PC-9 (cell line): ENCODE results near the gene C1orf87. TPM values are rescaled to one million over a fixed set of nuclear protein-coding genes. Genes with fewer than 3 reads are reported as not detected.

ENCODE experiments used
- BruUV-seq: library from RNA; stranded (reverse); fragments of 400-500 nt; replicated peaks from 2 replicates; lab custom pipeline; 2021; lab: Mats Ljungman, UMichigan
- CTCF ChIA-PET: fragments of 300-600 bp; sonication (Branson Sonifier 250); formaldehyde crosslinking; loops from one replicate; lab custom pipeline; 2022; ENCODE audit warnings: antibody characterized with exemption; lab: Charles Lee
- POLR2A ChIA-PET: fragments of 300-600 bp; sonication (Branson Sonifier 250); formaldehyde crosslinking; loops from one replicate; lab custom pipeline; 2022; ENCODE audit warnings: antibody characterized with exemption; ENCODE audit not compliant: unreplicated experiment; lab: Charles Lee
- DNase-seq, 2 experiments: peaks; one replicate each; pipeline versions ENCODE4 v3.0.0 to v3.0.0-alpha.2; 2015 to 2022; ENCODE audit warnings: mixed read lengths in 1 of 2
- H2AFZ ChIP-seq: fragments of 200-600 bp; sonication (generic); 2 replicates; pipeline ENCODE4 v1.8.1; 2017; ENCODE audit warnings: antibody characterized with exemption
- H3F3A ChIP-seq: fragments of 200-600 bp; sonication (generic); 2 replicates; pipeline ENCODE4 v1.8.1; 2017; ENCODE audit warnings: antibody characterized with exemption, mild to moderate bottlenecking, low read depth; ENCODE audit not compliant: insufficient read depth
- H3K27ac ChIP-seq: fragments of 200-600 bp; sonication (generic); 2 replicates; pipeline ENCODE4 v1.6.1; 2016; ENCODE audit warnings: mixed run types
- H3K27me3 ChIP-seq: fragments of 200-600 bp; sonication (generic); 2 replicates; pipeline ENCODE4 v1.6.1; 2016; ENCODE audit warnings: low read depth, mixed run types; ENCODE audit not compliant: insufficient read depth
- H3K36me3 ChIP-seq: fragments of 200-600 bp; sonication (generic); 2 replicates; pipeline ENCODE4 v1.6.1; 2016; ENCODE audit warnings: low read depth, mixed run types
- H3K4me1 ChIP-seq: fragments of 200-600 bp; sonication (generic); replicated peaks from 2 replicates; pipeline ENCODE4 v1.6.1; 2016; ENCODE audit warnings: mixed run types; ENCODE audit not compliant: insufficient read depth
- H3K4me2 ChIP-seq: fragments of 200-600 bp; sonication (generic); 2 replicates; pipeline ENCODE4 v1.6.1; 2017; ENCODE audit warnings: mixed run types
- H3K4me3 ChIP-seq: fragments of 200-600 bp; sonication (generic); 2 replicates; pipeline ENCODE4 v1.6.1; 2016; ENCODE audit warnings: mixed run types
- H3K79me2 ChIP-seq: fragments of 200-600 bp; sonication (generic); 2 replicates; pipeline ENCODE4 v1.6.1; 2017; ENCODE audit warnings: low read depth, mixed run types
- H3K9me2 ChIP-seq: fragments of 200-600 bp; sonication (generic); 2 replicates; pipeline ENCODE4 v1.8.1; 2017; ENCODE audit warnings: mild to moderate bottlenecking; ENCODE audit not compliant: insufficient read depth
- H3K9me3 ChIP-seq: fragments of 200-600 bp; sonication (generic); 2 replicates; pipeline ENCODE4 v1.8.1; 2016; ENCODE audit warnings: low read depth; ENCODE audit not compliant: insufficient read depth
- H4K20me1 ChIP-seq: fragments of 200-600 bp; sonication (generic); 2 replicates; pipeline ENCODE4 v1.8.1; 2017; ENCODE audit not compliant: insufficient read depth
- EZH2 ChIP-seq: fragments of 200-600 bp; sonication (generic); IDR thresholded peaks from 2 replicates; pipeline ENCODE4 v1.8.0; 2017; ENCODE audit warnings: antibody characterized with exemption, low read depth
- intact Hi-C: fragments of 100-400 bp; cut with micrococcal nuclease; formaldehyde crosslinking; loops from one replicate; pipeline ENCODE4 v1.10.0; 2022; ENCODE audit not compliant: unreplicated experiment
- total RNA-seq: library from RNA; stranded (reverse); gene quantifications from 2 replicates; pipeline ENCODE4 v1.2.3, GENCODE V29; 2021
- TF ChIP-seq, protein P1 (sequence below): fragments of 200-600 bp; sonication (generic); conservative IDR thresholded peaks from 2 replicates; pipeline ENCODE4 v1.6.1; 2017; ENCODE audit warnings: mixed run types, antibody characterized with exemption, mild to moderate bottlenecking, moderate library complexity

C1orf87 gene
- total RNA-seq, 1 experiment from 2014 or later = not detected

DNA sequence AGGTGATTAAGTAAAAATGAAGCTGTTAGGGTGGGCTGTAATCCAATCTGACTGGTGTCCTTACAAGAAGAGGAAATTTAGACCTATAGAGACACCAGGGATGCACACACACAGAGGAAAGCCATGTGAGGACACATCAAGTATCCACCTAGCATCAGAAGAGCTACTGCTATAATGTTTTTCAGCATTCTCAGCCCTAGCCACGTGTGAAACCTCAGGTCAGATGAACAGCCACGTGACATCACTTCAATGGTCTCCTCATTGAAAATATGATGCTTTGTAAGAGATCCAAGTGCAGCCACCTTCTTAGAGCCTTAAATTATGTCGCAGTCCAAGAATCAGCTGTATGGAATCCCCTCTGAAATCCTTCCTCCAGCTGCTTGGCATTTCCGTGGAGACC lies 65.1 kb downstream of the C1orf87 start:
- Histone ChIP-seq H3K4me1 (no peaks in the 10 kb centered on the region), H3K79me2 (no peaks in the 10 kb centered on the region), H3K27ac (no peak overlapping the region), H3K36me3 (no peaks in the 10 kb centered on the region), H2AFZ (no peak overlapping the region), H3K9me2 (0 out of 2 replicates have a peak, but pooled peaks cover 6% of the 10 kb centered on the region), H4K20me1 (no peaks in the 10 kb centered on the region), H3K27me3 (no peaks in the 10 kb centered on the region), H3K4me2 (no peak overlapping the region), H3K9me3 (no peaks in the 10 kb centered on the region; the same call in 1 of the 2 replicates), H3K4me3 (no peak overlapping the region), H3F3A (no peaks in the 10 kb centered on the region)
- DNase-seq = no peak
- no TSS peak for BruUV-seq
- intact Hi-C loops = no loop called here
- ChIA-PET POLR2A (no interaction called here), CTCF (no interaction called here)
- no peak for TF ChIP-seq EZH2
- TF ChIP-seq, protein P1, sequence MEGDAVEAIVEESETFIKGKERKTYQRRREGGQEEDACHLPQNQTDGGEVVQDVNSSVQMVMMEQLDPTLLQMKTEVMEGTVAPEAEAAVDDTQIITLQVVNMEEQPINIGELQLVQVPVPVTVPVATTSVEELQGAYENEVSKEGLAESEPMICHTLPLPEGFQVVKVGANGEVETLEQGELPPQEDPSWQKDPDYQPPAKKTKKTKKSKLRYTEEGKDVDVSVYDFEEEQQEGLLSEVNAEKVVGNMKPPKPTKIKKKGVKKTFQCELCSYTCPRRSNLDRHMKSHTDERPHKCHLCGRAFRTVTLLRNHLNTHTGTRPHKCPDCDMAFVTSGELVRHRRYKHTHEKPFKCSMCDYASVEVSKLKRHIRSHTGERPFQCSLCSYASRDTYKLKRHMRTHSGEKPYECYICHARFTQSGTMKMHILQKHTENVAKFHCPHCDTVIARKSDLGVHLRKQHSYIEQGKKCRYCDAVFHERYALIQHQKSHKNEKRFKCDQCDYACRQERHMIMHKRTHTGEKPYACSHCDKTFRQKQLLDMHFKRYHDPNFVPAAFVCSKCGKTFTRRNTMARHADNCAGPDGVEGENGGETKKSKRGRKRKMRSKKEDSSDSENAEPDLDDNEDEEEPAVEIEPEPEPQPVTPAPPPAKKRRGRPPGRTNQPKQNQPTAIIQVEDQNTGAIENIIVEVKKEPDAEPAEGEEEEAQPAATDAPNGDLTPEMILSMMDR = no peak

DNA sequence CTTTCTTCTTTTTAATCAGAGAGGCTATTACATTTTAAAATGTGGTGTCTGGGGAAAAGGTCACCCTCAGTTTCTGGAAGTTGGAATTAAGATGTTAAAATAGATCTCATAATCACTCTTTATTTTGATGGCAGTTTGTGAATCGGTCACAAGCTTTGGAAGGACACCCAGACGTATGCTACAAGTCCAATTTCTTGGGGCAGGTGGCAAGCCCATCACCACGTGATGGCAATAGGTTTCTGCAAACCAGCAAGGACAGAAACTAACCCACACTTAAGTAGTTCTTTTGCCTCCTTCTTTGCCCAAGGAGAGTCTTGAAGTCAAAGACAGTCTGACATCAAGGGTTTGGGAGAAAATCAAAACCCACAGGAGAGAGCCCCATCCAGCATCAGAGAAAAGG lies 72.9 kb downstream of the C1orf87 start:
- H3F3A ChIP-seq = no peaks in the 10 kb centered on the region
- no peak overlapping the region for H2AFZ ChIP-seq
- no peak overlapping the region for H3K4me3 ChIP-seq
- TF ChIP-seq, protein P1 = no peak
- TF ChIP-seq EZH2 = no peak
- H3K9me3 ChIP-seq = no peaks in the 10 kb centered on the region
- no peaks in the 10 kb centered on the region for H3K79me2 ChIP-seq
- no peak overlapping the region for H3K4me2 ChIP-seq
- POLR2A ChIA-PET = no interaction called here
- CTCF ChIA-PET = no interaction called here
- no peaks in the 10 kb centered on the region for H3K36me3 ChIP-seq
- no peaks in the 10 kb centered on the region for H3K9me2 ChIP-seq
- no peaks in the 10 kb centered on the region for H3K4me1 ChIP-seq
- no peak for DNase-seq
- intact Hi-C loops = no loop called here
- no peaks in the 10 kb centered on the region for H4K20me1 ChIP-seq
- BruUV-seq = no TSS peak
- no peaks in the 10 kb centered on the region for H3K27me3 ChIP-seq
- H3K27ac ChIP-seq = no peak overlapping the region

DNA sequence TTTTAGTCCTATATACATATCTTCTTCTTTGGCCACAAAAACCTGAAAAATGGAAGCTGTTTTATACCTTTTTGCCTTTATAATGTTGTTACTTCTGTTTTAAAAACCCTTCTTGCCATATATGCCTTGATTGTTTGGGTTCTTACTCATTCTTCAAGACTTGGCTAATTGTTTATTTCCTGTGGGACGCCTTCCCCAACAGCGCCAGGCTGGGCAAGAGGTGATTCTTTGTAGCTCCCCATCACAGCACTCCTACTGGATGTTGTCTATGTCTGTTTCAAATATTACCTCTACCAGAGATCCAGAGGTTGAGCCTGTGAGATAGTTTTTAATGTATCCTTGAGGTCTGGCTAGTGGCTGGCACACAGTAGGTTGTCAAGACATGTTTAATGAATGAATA lies 73.8 kb downstream of the C1orf87 start:
- Histone ChIP-seq H3K36me3 (no peaks in the 10 kb centered on the region), H3F3A (no peaks in the 10 kb centered on the region), H4K20me1 (no peaks in the 10 kb centered on the region), H2AFZ (no peak overlapping the region), H3K4me2 (no peak overlapping the region), H3K4me3 (no peak overlapping the region), H3K9me3 (no peaks in the 10 kb centered on the region), H3K9me2 (no peaks in the 10 kb centered on the region), H3K27me3 (no peaks in the 10 kb centered on the region), H3K27ac (no peak overlapping the region), H3K79me2 (no peaks in the 10 kb centered on the region), H3K4me1 (no peaks in the 10 kb centered on the region)
- no peak for DNase-seq
- BruUV-seq = no TSS peak
- intact Hi-C loops = no loop called here
- ChIA-PET POLR2A (no interaction called here), CTCF (no interaction called here)
- no peak for TF ChIP-seq EZH2
- TF ChIP-seq, protein P1 = no peak
